ENCODE results near the gene CCDC186.

- TF ChIP-seq POLR2AphosphoS5 (IDR thresholded peaks at IDR 0.05; ENCODE audit: low read depth, low read length) = no peak
- no peak for TF ChIP-seq TAF1 (IDR thresholded peaks at IDR 0.05; ENCODE audit: borderline replicate concordance, low read depth, low read length)
Measured at GRCh38 chr10:114121031-114121430, 53.0 kb downstream of the CCDC186 start.

All from GM12892 (cell line).